IMR-90 (cell line): ENCODE measurements around the gene GDPD3. TPM values are rescaled to one million over a fixed set of nuclear protein-coding genes. Genes with fewer than 3 reads are reported as not detected.

Experiments used
- ATAC-seq: fragments of 200-7000 bp; cut with Tn5 transposase; 2 replicates; pipeline ENCODE4 v1.9.1; 2020; ENCODE audit warnings: low read depth, mild to moderate bottlenecking, moderate library complexity
- BruUV-seq: library from RNA; stranded (reverse); fragments of 400-500 nt; replicated peaks from 2 replicates; lab custom pipeline; 2021; lab: Mats Ljungman, UMichigan
- CTCF ChIA-PET: fragments of 300-600 bp; formaldehyde crosslinking; extraction: SDS; loops from one replicate; lab custom pipeline; 2021; ENCODE audit warnings: antibody characterized with exemption; lab: Yijun Ruan, JAX
- POLR2A ChIA-PET: fragments of 300-600 bp; sonication (Branson Sonifier 250); formaldehyde crosslinking; loops from one replicate; lab custom pipeline; 2022; ENCODE audit warnings: antibody characterized with exemption; ENCODE audit not compliant: unreplicated experiment; lab: Charles Lee
- DNase-seq: peaks from one replicate; pipeline ENCODE4 v3.0.0; 2013
- H2AFZ ChIP-seq: replicated peaks from 2 replicates; pipeline ENCODE3; 2013; ENCODE audit warnings: low read length, mild to moderate bottlenecking; ENCODE audit not compliant: poor library complexity
- H2AK5ac ChIP-seq: 2 replicates; pipeline ENCODE4 v1.6.1; 2013; ENCODE audit warnings: low read depth, low read length, inconsistent platforms
- H2AK9ac ChIP-seq: replicated peaks from 2 replicates; pipeline ENCODE3; 2013; ENCODE audit warnings: mild to moderate bottlenecking, low read depth, low read length, moderate library complexity; ENCODE audit not compliant: poor library complexity
- H2BK120ac ChIP-seq: 2 replicates; pipeline ENCODE4 v1.6.1; 2013; ENCODE audit warnings: low read depth, low read length, inconsistent platforms
- H2BK15ac ChIP-seq: 3 replicates; pipeline ENCODE4 v1.6.1; 2013; ENCODE audit warnings: low read depth, low read length, inconsistent platforms
- H2BK20ac ChIP-seq: 2 replicates; pipeline ENCODE4 v1.6.1; 2013; ENCODE audit warnings: low read depth, mild to moderate bottlenecking, inconsistent platforms, low read length, moderate library complexity
- H2BK5ac ChIP-seq: 2 replicates; pipeline ENCODE4 v1.6.1; 2013; ENCODE audit warnings: mild to moderate bottlenecking, low read depth, low read length, inconsistent platforms; ENCODE audit not compliant: poor library complexity, severe bottlenecking
- H3K14ac ChIP-seq: replicated peaks from 2 replicates; pipeline ENCODE4 v1.6.1; 2013; ENCODE audit warnings: low read depth, low read length, inconsistent platforms
- H3K18ac ChIP-seq: 2 replicates; pipeline ENCODE4 v1.6.1; 2013; ENCODE audit warnings: low read depth, low read length, control low read depth
- H3K23ac ChIP-seq: 2 replicates; pipeline ENCODE4 v1.6.1; 2013; ENCODE audit warnings: low read depth, low read length, inconsistent platforms
- H3K27ac ChIP-seq: 2 replicates; pipeline ENCODE4 v1.5.1; 2013; ENCODE audit warnings: mild to moderate bottlenecking, control low read depth, low read length; ENCODE audit not compliant: insufficient read depth
- H3K27me3 ChIP-seq: 2 replicates; pipeline ENCODE4 v1.6.1; 2013; ENCODE audit warnings: low read length; ENCODE audit not compliant: control insufficient read depth, insufficient read depth
- H3K36me3 ChIP-seq: 2 replicates; pipeline ENCODE4 v1.6.1; 2013; ENCODE audit warnings: low read length, mixed read lengths; ENCODE audit not compliant: control insufficient read depth, insufficient read depth
- H3K4ac ChIP-seq: 2 replicates; pipeline ENCODE4 v1.6.1; 2013; ENCODE audit warnings: low read depth, low read length, inconsistent platforms
- H3K4me1 ChIP-seq: 2 replicates; pipeline ENCODE4 v1.6.1; 2013; ENCODE audit warnings: low read length, mixed read lengths; ENCODE audit not compliant: control insufficient read depth, insufficient read depth
- H3K4me2 ChIP-seq: 2 replicates; pipeline ENCODE4 v1.6.1; 2013; ENCODE audit warnings: low read depth, mild to moderate bottlenecking, control low read depth, low read length, moderate library complexity
- H3K4me3 ChIP-seq: 2 replicates; pipeline ENCODE4 v1.5.1; 2013; ENCODE audit warnings: low read depth, mild to moderate bottlenecking, control low read depth, low read length, moderate library complexity; ENCODE audit not compliant: insufficient read depth
- H3K56ac ChIP-seq: 2 replicates; pipeline ENCODE4 v1.6.1; 2013; ENCODE audit warnings: low read length, inconsistent platforms; ENCODE audit not compliant: insufficient read depth; ENCODE audit errors: extremely low read depth
- H3K79me1 ChIP-seq, 2 experiments: 2 replicates each; pipeline ENCODE4 v1.6.1; 2013; ENCODE audit warnings: low read length in 2 of 2, inconsistent platforms in 1 of 2, low read depth in 1 of 2
- H3K9ac ChIP-seq: 2 replicates; pipeline ENCODE4 v1.6.1; 2013; ENCODE audit warnings: low read depth, low read length, control low read depth
- H3K9me1 ChIP-seq: 2 replicates; pipeline ENCODE4 v1.6.1; 2013; ENCODE audit warnings: low read length, inconsistent platforms; ENCODE audit not compliant: insufficient read depth
- H3K9me3 ChIP-seq: 2 replicates; pipeline ENCODE4 v1.6.1; 2013; ENCODE audit warnings: low read length; ENCODE audit not compliant: control insufficient read depth, insufficient read depth
- H4K20me1 ChIP-seq: 2 replicates; pipeline ENCODE4 v1.6.1; 2013; ENCODE audit warnings: low read length, inconsistent platforms; ENCODE audit not compliant: insufficient read depth
- H4K5ac ChIP-seq: 2 replicates; pipeline ENCODE4 v1.6.1; 2013; ENCODE audit warnings: mild to moderate bottlenecking, low read depth, low read length, control low read depth
- H4K8ac ChIP-seq, 2 experiments: 2 replicates each; pipeline ENCODE4 v1.6.1; 2013; ENCODE audit warnings: low read depth in 2 of 2, low read length in 2 of 2, control low read depth in 1 of 2, inconsistent platforms in 1 of 2
- H4K91ac ChIP-seq: 2 replicates; pipeline ENCODE4 v1.6.1; 2013; ENCODE audit warnings: low read depth, low read length, inconsistent platforms; ENCODE audit not compliant: insufficient read depth
- CHD1 ChIP-seq: IDR thresholded peaks from 2 replicates; pipeline ENCODE4 v1.6.1; 2012; ENCODE audit warnings: low read depth, low read length, improper control_type of control experiment
- MAZ ChIP-seq: IDR thresholded peaks from 2 replicates; pipeline ENCODE4 v1.6.1; 2012; ENCODE audit warnings: low read depth, mild to moderate bottlenecking, low read length, improper control_type of control experiment, moderate library complexity, borderline replicate concordance
- MXI1 ChIP-seq: IDR thresholded peaks from 2 replicates; pipeline ENCODE4 v1.6.1; 2012; ENCODE audit warnings: low read depth, mild to moderate bottlenecking, low read length, moderate library complexity, borderline replicate concordance
- WGBS, 2 experiments: methylation state at CpG; one replicate each; pipeline versions ENCODE4 v1.1.5 to v1.1.7; 2013; ENCODE audit warnings: missing lambda C conversion rate in 2 of 2; ENCODE audit not compliant: insufficient read length in 1 of 2; ENCODE audit errors: extremely low coverage in 2 of 2; 5-methylcytosine and 5-hydroxymethylcytosine counted together
- dilution Hi-C: fragments of 300-500 bp; cut with HindIII; formaldehyde crosslinking; loops from one replicate; pipeline ENCODE4 v1.14.3; 2018; ENCODE audit warnings: low sequenced_read_pairs; ENCODE audit not compliant: unreplicated experiment
- in situ Hi-C: fragments of 300-500 bp; cut with MboI; formaldehyde crosslinking; loops from 3 replicates; pipeline ENCODE4 v1.14.3; 2019; ENCODE audit warnings: low sequenced_read_pairs, inconsistent platforms, mixed read lengths
- intact Hi-C: fragments of 100-400 bp; cut with micrococcal nuclease; formaldehyde crosslinking; loops from 2 replicates; pipeline ENCODE4 v1.10.0; 2022
- polyA plus RNA-seq, 3 experiments: library from polyadenylated mRNA; depleted of rRNA; stranded (reverse); fragments of >200 nt; gene quantifications; 2 replicates each; pipeline ENCODE4 v1.2.3, GENCODE V29; 2012; ENCODE audit warnings: low replicate concordance in 1 of 3
- total RNA-seq: library from RNA; depleted of rRNA; stranded (reverse); fragments of >200 nt; gene quantifications from 2 replicates; pipeline ENCODE4 v1.2.3, GENCODE V29; 2012

GDPD3 gene
- total and polyA plus RNA-seq, 2 of the 4 experiments (the other 2 are of a cell fraction): under 0.01 to 19.5 TPM

DNA sequence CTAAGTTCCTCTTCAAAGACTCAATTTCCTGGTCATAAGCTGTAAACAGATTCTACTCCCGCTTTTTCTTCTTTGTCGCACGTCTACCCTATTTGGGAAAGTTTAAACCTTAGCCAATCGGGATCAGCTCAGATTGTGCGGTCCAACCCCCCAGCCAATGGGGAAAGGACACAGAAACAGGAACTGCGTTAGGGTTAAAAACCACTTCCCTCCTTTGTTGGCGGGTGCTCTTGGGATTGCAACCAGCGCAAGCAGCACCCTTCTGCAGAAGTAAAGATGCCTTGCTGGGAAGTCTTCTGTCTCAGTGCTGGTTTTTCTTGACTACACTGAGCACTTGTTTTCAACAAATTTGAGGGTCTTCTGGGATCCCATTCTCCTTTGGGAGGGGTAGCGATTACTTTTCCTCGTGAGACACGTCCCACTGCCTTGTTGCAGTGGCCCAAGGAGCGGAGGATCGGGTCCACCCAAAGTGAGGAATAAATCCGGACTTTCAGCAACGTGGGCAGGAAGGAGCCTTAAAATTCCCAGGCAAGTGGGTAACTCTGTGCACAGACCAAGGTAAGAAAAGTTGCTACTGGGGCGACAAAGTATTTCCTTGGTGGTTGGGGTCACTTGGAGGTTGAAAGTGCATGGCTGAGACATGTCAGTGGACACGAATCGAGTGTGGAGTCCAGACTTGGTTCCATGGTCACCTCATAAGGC lies 16.3 kb downstream of the GDPD3 start:
- H3K4ac ChIP-seq: peak overlapping the region; percentile 77
- peaks cover 11% of the 10 kb centered on the region for H3K9me3 ChIP-seq
- H2AK9ac ChIP-seq: peak overlapping the region; percentile 98
- dilution Hi-C loops (no loop called here), intact Hi-C loops (loop anchor here (10.0 kb wide), 1 partner anchor 308 kb away; the partner anchor contains the start of gene ZNF771), in situ Hi-C loops (loop anchor here (5.0 kb wide), 1 partner anchor 55 kb away; no protein-coding TSS in a partner anchor)
- H2BK15ac ChIP-seq: peak overlapping the region; percentile 70; the same call in 1 of the 3 replicates
- 0 out of 2 replicates have a peak overlapping the region, but pooled peaks have one; percentile 72 for H3K9ac ChIP-seq
- peaks cover 13% of the 10 kb centered on the region for H3K4me1 ChIP-seq
- WGBS, 2 experiments: 95% methylated on average over 13 of the region's 18 CpGs; no CpG with 5 or more reads in 1 of the 2 experiments
- H3K23ac ChIP-seq: peak overlapping the region; percentile 21; the same call in 1 of the 2 replicates
- H3K36me3 ChIP-seq: peaks cover 6% of the 10 kb centered on the region
- ChIA-PET POLR2A (no interaction called here), CTCF (no interaction called here)
- H3K27ac ChIP-seq: peak overlapping the region; percentile 91
- no peaks in the 10 kb centered on the region for H3K9me1 ChIP-seq
- H4K8ac ChIP-seq: peak overlapping the region; percentile 96 to 100
- peak overlapping the region; percentile 73 for H3K18ac ChIP-seq
- H4K91ac ChIP-seq: peak overlapping the region; percentile 95
- no peaks in the 10 kb centered on the region for H4K20me1 ChIP-seq
- H3K27me3 ChIP-seq: no peaks in the 10 kb centered on the region
- H3K79me1 ChIP-seq: peaks cover 0 to 18% of the 10 kb centered on the region in 2 experiments; a peak in 2 of 4 replicates
- H2BK5ac ChIP-seq: peak overlapping the region; percentile 76
- BruUV-seq: no TSS peak
- DNase-seq (no peak), ATAC-seq (no peak)
- no peak overlapping the region for H3K4me3 ChIP-seq
- TF ChIP-seq MXI1: no peak
- TF ChIP-seq CHD1: no peak
- no peak for TF ChIP-seq MAZ
- peak overlapping the region; percentile 99 for H4K5ac ChIP-seq
- H2BK20ac ChIP-seq: peak overlapping the region; percentile 20; the same call in 1 of the 2 replicates
- no peak overlapping the region for H3K56ac ChIP-seq
- no peak overlapping the region for H3K14ac ChIP-seq
- no peak overlapping the region for H3K4me2 ChIP-seq
- H2AK5ac ChIP-seq: peak overlapping the region; percentile 22
- H2BK120ac ChIP-seq: peak overlapping the region; percentile 61
- H2AFZ ChIP-seq: peak overlapping the region; percentile 98
